Measurements from ENCODE around the gene CISD3. TPM values are rescaled to one million over a fixed set of nuclear protein-coding genes. Genes with fewer than 3 reads are reported as not detected.

The CISD3 gene
- 75.9 TPM for total RNA-seq
- long read RNA-seq, transcript CISD3-206 (3 exons, 2,326 nt), result minor isoform, 15 of 140 reads
- long read RNA-seq, transcript CISD3-204 (4 exons, 2,074 nt), result major isoform, 107 of 140 reads
- long read RNA-seq, partial matches to known transcripts, result 0 of 140 reads
- long read RNA-seq, other reads (novel, unspliced or antisense), result 16 of 140 reads

DNA sequence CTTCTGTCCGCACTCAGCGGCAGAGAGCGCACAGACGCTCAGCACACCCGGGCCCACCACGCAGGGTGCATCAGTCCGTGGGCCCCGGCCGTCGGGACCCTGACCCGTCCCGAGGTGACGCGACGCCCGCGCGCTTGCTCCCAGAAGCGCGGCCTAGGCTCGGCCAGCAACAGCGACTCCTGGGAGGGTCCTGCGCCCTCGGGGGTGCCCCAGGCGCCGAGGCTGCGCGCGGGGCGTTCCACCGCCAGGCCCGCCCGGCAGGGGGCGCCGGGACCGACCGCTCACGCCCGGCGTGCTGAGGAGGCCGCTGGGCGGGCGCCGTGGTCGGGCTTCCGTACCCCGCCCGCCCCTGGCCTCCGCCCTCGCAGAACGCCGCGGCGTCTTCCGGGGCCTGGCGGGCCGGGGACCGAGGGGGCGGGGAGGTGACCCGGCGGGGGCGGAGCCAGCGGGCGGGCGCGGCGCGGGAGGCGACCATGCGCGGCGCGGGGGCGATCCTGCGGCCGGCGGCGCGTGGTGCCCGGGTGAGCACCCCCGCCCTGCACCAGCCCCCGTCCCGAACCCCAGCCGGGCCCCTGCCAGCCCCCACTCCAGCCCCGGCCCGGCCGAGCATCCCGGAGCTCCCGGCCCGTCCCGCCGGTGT is at the start of gene CISD3:
TSS of gene CISD3 (plus strand) at position 456 of the 640 bp plus-strand sequence. CDS start at position 474, 18 bp downstream.
- peak within 1 kb of the TSS; percentile 97 for H3K27ac ChIP-seq (replicated peaks)
- intact Hi-C loops (cut with micrococcal nuclease), result no loop called here
- peak within 1 kb of the TSS; percentile 81 for H3K4me3 ChIP-seq
- TF ChIP-seq, protein P1, sequence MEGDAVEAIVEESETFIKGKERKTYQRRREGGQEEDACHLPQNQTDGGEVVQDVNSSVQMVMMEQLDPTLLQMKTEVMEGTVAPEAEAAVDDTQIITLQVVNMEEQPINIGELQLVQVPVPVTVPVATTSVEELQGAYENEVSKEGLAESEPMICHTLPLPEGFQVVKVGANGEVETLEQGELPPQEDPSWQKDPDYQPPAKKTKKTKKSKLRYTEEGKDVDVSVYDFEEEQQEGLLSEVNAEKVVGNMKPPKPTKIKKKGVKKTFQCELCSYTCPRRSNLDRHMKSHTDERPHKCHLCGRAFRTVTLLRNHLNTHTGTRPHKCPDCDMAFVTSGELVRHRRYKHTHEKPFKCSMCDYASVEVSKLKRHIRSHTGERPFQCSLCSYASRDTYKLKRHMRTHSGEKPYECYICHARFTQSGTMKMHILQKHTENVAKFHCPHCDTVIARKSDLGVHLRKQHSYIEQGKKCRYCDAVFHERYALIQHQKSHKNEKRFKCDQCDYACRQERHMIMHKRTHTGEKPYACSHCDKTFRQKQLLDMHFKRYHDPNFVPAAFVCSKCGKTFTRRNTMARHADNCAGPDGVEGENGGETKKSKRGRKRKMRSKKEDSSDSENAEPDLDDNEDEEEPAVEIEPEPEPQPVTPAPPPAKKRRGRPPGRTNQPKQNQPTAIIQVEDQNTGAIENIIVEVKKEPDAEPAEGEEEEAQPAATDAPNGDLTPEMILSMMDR (IDR thresholded peaks at IDR 0.05; ENCODE audit: borderline replicate concordance), result peak; percentile 85
- peaks cover 36% of the 10 kb centered on the region for H3K36me3 ChIP-seq
- DNase-seq, result peak; percentile 89
- H3K9me3 ChIP-seq (replicated peaks), result no peaks in the 10 kb centered on the region
- peaks cover 69% of the 10 kb centered on the region for H3K4me1 ChIP-seq
- no peaks in the 10 kb centered on the region for H3K27me3 ChIP-seq (ENCODE audit: low read depth)

- TF ChIP-seq, protein P1 (IDR thresholded peaks at IDR 0.05; ENCODE audit: borderline replicate concordance), result no peak
- no peak for DNase-seq
- H3K4me1 ChIP-seq, result peaks cover 11% of the 10 kb centered on the region
- intact Hi-C loops (cut with micrococcal nuclease), result no loop called here
- no peak overlapping the region for H3K27ac ChIP-seq (replicated peaks)
- H3K9me3 ChIP-seq (replicated peaks), result no peaks in the 10 kb centered on the region
- H3K36me3 ChIP-seq, result no peaks in the 10 kb centered on the region
- no peaks in the 10 kb centered on the region for H3K27me3 ChIP-seq (ENCODE audit: low read depth)
- H3K4me3 ChIP-seq, result no peak overlapping the region
These were observed 49.0 kb upstream of the CISD3 start for GRCh38 chr17:38681096-38681495.

DNA sequence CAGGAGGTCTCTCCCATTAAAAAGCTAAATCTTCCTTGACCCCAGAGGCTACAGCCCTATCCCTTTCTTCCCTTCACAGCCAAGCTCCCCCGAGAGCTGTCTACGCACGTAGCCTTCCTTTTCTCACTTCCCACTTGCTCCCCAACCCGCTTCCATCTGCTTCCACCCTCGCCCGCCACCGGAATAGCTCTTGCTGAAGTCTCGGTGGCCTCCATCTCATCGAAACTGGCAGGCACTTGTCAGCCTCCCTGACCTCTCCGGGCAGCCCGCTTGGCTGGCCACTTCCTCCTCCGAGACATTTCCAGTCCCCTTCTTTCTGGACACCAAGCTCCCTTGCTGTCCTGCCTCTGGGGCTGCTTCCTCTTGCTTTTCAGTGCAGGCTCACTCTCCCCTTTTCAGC is 44.6 kb upstream of the CISD3 start:
- H3K4me3 ChIP-seq, result no peak overlapping the region
- peak overlapping the region; percentile 38 for H3K27ac ChIP-seq (replicated peaks)
- TF ChIP-seq, protein P1 (IDR thresholded peaks at IDR 0.05; ENCODE audit: borderline replicate concordance), result no peak
- H3K36me3 ChIP-seq, result no peaks in the 10 kb centered on the region
- H3K9me3 ChIP-seq (replicated peaks), result no peaks in the 10 kb centered on the region
- intact Hi-C loops (cut with micrococcal nuclease), result no loop called here
- no peaks in the 10 kb centered on the region for H3K27me3 ChIP-seq (ENCODE audit: low read depth)
- DNase-seq, result peak; percentile 51
- H3K4me1 ChIP-seq, result no peaks in the 10 kb centered on the region

DNA sequence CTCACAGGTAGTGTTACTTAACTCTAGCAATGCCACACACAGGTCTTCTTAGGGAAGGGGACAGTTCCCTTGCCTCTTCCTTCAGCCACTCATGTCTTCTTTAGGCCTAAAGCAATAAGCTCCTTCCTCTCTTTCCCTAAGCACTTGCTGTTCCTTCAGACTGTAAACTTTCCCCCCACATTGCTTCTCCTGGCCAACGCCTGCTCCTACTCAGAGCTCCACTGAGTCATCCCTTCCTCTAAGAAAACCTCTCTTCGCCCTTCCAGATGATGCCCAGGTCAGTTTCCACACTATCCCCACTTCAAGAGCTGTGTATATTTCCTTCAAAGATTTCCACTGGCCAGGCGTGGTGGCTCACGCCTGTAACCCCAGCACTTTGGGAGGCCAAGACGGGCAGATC is 42.9 kb upstream of the CISD3 start:
- Histone ChIP-seq H3K4me1 (no peaks in the 10 kb centered on the region), H3K4me3 (no peak overlapping the region), H3K36me3 (no peaks in the 10 kb centered on the region), H3K9me3 (replicated peaks) (no peaks in the 10 kb centered on the region), H3K27me3 (ENCODE audit: low read depth) (no peaks in the 10 kb centered on the region), H3K27ac (replicated peaks) (no peak overlapping the region)
- intact Hi-C loops (cut with micrococcal nuclease), result no loop called here
- DNase-seq, result no peak
- TF ChIP-seq, protein P1 (IDR thresholded peaks at IDR 0.05; ENCODE audit: borderline replicate concordance), result no peak

DNA sequence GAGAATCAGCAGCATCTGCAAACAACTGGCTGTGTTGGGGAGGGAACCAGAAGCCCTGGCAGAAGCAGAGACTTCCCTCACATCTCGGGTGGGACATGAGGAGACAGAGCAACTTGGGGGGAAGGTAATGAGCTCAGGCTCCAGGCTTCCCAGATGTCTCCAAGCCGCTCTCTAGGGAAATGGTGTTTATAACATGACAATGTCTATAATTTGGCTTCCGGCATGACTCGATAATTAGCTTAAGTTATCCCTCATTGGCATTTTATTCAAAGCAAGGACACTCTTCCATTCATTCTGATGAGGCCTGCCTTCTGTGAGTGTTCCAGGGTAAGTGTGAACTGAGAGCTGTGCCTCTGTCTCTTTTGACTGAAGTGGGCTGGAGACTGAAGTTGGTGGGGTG is 39.8 kb upstream of the CISD3 start:
- TF ChIP-seq, protein P1 (IDR thresholded peaks at IDR 0.05; ENCODE audit: borderline replicate concordance), result no peak
- no peak for DNase-seq
- intact Hi-C loops (cut with micrococcal nuclease), result no loop called here
- Histone ChIP-seq H3K27ac (replicated peaks) (no peak overlapping the region), H3K4me1 (peaks cover 19% of the 10 kb centered on the region), H3K36me3 (no peaks in the 10 kb centered on the region), H3K4me3 (no peak overlapping the region), H3K9me3 (replicated peaks) (no peaks in the 10 kb centered on the region), H3K27me3 (ENCODE audit: low read depth) (no peaks in the 10 kb centered on the region)
